SK-N-SH (cell line): ENCODE results near the gene BUD23. TPM values are rescaled to one million over a fixed set of nuclear protein-coding genes. Genes with fewer than 3 reads are reported as not detected.
A peak's percentile ranks its signal among the peaks of the same experiment; 100 is the strongest.

Experiments used
- CTCF ChIA-PET: fragments of 300-600, 350-600 bp; formaldehyde crosslinking; extraction: SDS; loops from one replicate; lab custom pipeline; 2021; lab: Yijun Ruan, JAX
- POLR2A ChIA-PET: fragments of 350-600 bp; sonication (Branson Sonifier 250); formaldehyde crosslinking; extraction: SDS; loops from one replicate; lab custom pipeline; 2020; ENCODE audit warnings: antibody characterized with exemption, inconsistent platforms; lab: Yijun Ruan, JAX
- DNase-seq: peaks from one replicate; pipeline ENCODE4 v3.0.0; 2012
- H2AFZ ChIP-seq: fragments of 200-600 bp; sonication (generic); 2 replicates; pipeline ENCODE4 v1.8.1; 2016; ENCODE audit warnings: antibody characterized with exemption, mild to moderate bottlenecking, low read depth
- H3F3A ChIP-seq: fragments of 200-600 bp; sonication (generic); replicated peaks from 2 replicates; pipeline ENCODE3; 2016; ENCODE audit warnings: antibody characterized with exemption, mild to moderate bottlenecking; ENCODE audit not compliant: insufficient read depth
- H3K27ac ChIP-seq, 2 experiments: fragments of 200-500 bp in 1 of 2; fragments of 200-600 bp in 1 of 2; sonication (Bioruptor generic) in 1 of 2; sonication (generic), shearing (Covaris generic) in 1 of 2; 2 replicates each; pipeline versions ENCODE4 v1.5.1 to v1.6.1; 2014 to 2016; ENCODE audit warnings: low read depth in 2 of 2, inconsistent platforms in 1 of 2, low read length in 1 of 2, mild to moderate bottlenecking in 1 of 2, mixed read lengths in 1 of 2
- H3K27me3 ChIP-seq: fragments of 200-600 bp; sonication (generic), shearing (Covaris generic); 2 replicates; pipeline ENCODE4 v1.6.1; 2016; ENCODE audit warnings: mixed run types; ENCODE audit not compliant: insufficient read depth
- H3K36me3 ChIP-seq, 2 experiments: fragments of 200-500 bp in 1 of 2; fragments of 200-600 bp in 1 of 2; sonication (Bioruptor generic) in 1 of 2; sonication (generic) in 1 of 2; replicated peaks in 1 of 2; 2 replicates each; pipeline versions ENCODE3 to v1.5.1; 2014 to 2016; ENCODE audit warnings: low read length in 1 of 2, mild to moderate bottlenecking in 1 of 2; ENCODE audit not compliant: insufficient read depth in 2 of 2, control insufficient read depth in 1 of 2
- H3K4me1 ChIP-seq, 2 experiments: fragments of 200-500 bp in 1 of 2; fragments of 200-600 bp in 1 of 2; sonication (Bioruptor generic) in 1 of 2; sonication (generic), shearing (Covaris generic) in 1 of 2; 2 replicates each; pipeline versions ENCODE4 v1.5.1 to v1.6.1; 2014 to 2016; ENCODE audit warnings: low read depth in 1 of 2, low read length in 1 of 2, mixed run types in 1 of 2; ENCODE audit not compliant: insufficient read depth in 2 of 2, control insufficient read depth in 1 of 2
- H3K4me2 ChIP-seq: fragments of 200-600 bp; sonication (generic), shearing (Covaris generic); 2 replicates; pipeline ENCODE4 v1.6.1; 2017; ENCODE audit warnings: mixed run types
- H3K4me3 ChIP-seq, 2 experiments: fragments of 200-500 bp in 1 of 2; fragments of 200-600 bp in 1 of 2; sonication (Bioruptor generic) in 1 of 2; sonication (generic), shearing (Covaris generic) in 1 of 2; 2 replicates each; pipeline versions ENCODE4 v1.5.1 to v1.8.1; 2014 to 2016; ENCODE audit warnings: low read depth in 2 of 2, inconsistent platforms in 1 of 2, low read length in 1 of 2, mild to moderate bottlenecking in 1 of 2, mixed read lengths in 1 of 2, moderate library complexity in 1 of 2
- H3K79me2 ChIP-seq: fragments of 200-600 bp; sonication (generic); 2 replicates; pipeline ENCODE4 v1.8.1; 2017; ENCODE audit warnings: mild to moderate bottlenecking; ENCODE audit not compliant: insufficient read depth
- H3K9ac ChIP-seq: fragments of 200-600 bp; sonication (generic); 2 replicates; pipeline ENCODE4 v1.6.1; 2017; ENCODE audit warnings: mixed run types
- H3K9me2 ChIP-seq: fragments of 200-600 bp; sonication (generic); 2 replicates; pipeline ENCODE4 v1.6.1; 2017; ENCODE audit warnings: mixed run types
- H3K9me3 ChIP-seq: fragments of 200-600 bp; sonication (generic); 2 replicates; pipeline ENCODE4 v1.6.1; 2017; ENCODE audit warnings: mixed run types, mild to moderate bottlenecking, moderate library complexity
- H4K20me1 ChIP-seq: fragments of 200-600 bp; sonication (generic); 2 replicates; pipeline ENCODE4 v1.6.1; 2017; ENCODE audit warnings: mild to moderate bottlenecking, mixed run types; ENCODE audit not compliant: insufficient read depth
- ELF1 ChIP-seq: IDR thresholded peaks from 2 replicates; pipeline ENCODE4 v1.4.0; 2012
- EP300 ChIP-seq, 2 experiments: IDR thresholded peaks; 2 replicates each; pipeline versions ENCODE4 v1.4.0 to v1.6.1; 2012; ENCODE audit warnings: borderline replicate concordance in 1 of 2, low read depth in 1 of 2, low read length in 1 of 2
- FOSL2 ChIP-seq: IDR thresholded peaks from 2 replicates; pipeline ENCODE4 v1.4.0; 2012; ENCODE audit warnings: low read depth, mild to moderate bottlenecking, moderate library complexity, borderline replicate concordance
- MEF2A ChIP-seq: IDR thresholded peaks from 2 replicates; pipeline ENCODE4 v1.4.0; 2012; ENCODE audit warnings: low read depth, borderline replicate concordance
- SIN3A ChIP-seq: IDR thresholded peaks from 2 replicates; pipeline ENCODE4 v1.6.1; 2012; ENCODE audit warnings: low read depth, mild to moderate bottlenecking, low read length, moderate library complexity, borderline replicate concordance
- TEAD4 ChIP-seq: IDR thresholded peaks from 2 replicates; pipeline ENCODE4 v1.4.0; 2012; ENCODE audit warnings: mild to moderate bottlenecking, borderline replicate concordance; ENCODE audit not compliant: insufficient read depth
- WGBS: methylation state at CpG from one replicate; pipeline ENCODE4 v1.1.6; 2017; ENCODE audit warnings: low lambda C conversion rate; 5-methylcytosine and 5-hydroxymethylcytosine counted together
- polyA plus RNA-seq, 3 experiments: library from polyadenylated mRNA; depleted of rRNA; stranded (reverse); fragments of >200 nt; gene quantifications; 2 replicates each; pipeline ENCODE4 v1.2.3, GENCODE V29; 2012
- TF ChIP-seq, protein P1 (sequence below): fragments of 200-600 bp; sonication (generic); IDR thresholded peaks from 2 replicates; pipeline ENCODE4 v1.6.1; 2017; ENCODE audit warnings: antibody characterized with exemption, mild to moderate bottlenecking, moderate library complexity
- TF ChIP-seq, protein P2 (sequence below): IDR thresholded peaks from 2 replicates; pipeline ENCODE4 v1.4.0; 2012; ENCODE audit warnings: low read depth

Gene BUD23
- polyA plus RNA-seq, 1 of the 3 experiments (the other 2 are of a cell fraction) = 206 TPM

DNA sequence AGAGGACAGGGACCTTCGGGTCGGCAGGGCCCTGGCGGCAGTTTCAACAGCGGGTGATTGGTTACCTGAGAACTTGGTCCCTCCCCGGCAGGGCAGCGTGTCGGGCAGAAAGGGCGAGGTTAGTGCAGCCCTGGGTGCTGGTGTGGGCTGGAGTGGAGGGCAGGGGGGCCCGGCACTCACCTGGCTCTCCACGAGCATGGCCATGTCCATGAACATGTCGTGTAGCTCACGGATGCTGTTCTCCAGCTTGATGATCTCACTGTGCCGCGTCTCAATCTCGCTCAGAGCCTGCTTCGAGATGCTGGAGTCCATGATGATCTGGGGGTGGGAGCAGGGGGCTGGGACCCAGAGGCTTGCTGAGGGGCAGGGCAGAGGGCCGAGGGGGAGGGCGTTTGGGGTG, 19.3 kb downstream of the BUD23 start:
- ChIA-PET POLR2A (no interaction called here), CTCF (interaction anchor here (0.7 to 8.8 kb wide), 20 partner anchors 10 to 156 kb away, joined by 3 to 70 read pairs (median 4); partner anchors contain the start of genes ABHD11, BUD23, DNAJC30 and STX1A)
- H3F3A ChIP-seq = peaks cover 58% of the 10 kb centered on the region
- H3K9ac ChIP-seq = no peak overlapping the region
- TF ChIP-seq SIN3A (no peak), EP300 (IDR thresholded peaks at IDR 0.05; ENCODE audit: borderline replicate concordance in 1 of 2, low read depth in 1 of 2, low read length in 1 of 2) (no peak), ELF1 (no peak)
- TF ChIP-seq, protein P1, sequence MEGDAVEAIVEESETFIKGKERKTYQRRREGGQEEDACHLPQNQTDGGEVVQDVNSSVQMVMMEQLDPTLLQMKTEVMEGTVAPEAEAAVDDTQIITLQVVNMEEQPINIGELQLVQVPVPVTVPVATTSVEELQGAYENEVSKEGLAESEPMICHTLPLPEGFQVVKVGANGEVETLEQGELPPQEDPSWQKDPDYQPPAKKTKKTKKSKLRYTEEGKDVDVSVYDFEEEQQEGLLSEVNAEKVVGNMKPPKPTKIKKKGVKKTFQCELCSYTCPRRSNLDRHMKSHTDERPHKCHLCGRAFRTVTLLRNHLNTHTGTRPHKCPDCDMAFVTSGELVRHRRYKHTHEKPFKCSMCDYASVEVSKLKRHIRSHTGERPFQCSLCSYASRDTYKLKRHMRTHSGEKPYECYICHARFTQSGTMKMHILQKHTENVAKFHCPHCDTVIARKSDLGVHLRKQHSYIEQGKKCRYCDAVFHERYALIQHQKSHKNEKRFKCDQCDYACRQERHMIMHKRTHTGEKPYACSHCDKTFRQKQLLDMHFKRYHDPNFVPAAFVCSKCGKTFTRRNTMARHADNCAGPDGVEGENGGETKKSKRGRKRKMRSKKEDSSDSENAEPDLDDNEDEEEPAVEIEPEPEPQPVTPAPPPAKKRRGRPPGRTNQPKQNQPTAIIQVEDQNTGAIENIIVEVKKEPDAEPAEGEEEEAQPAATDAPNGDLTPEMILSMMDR = no peak
- TF ChIP-seq, all 33 proteins: peak for 0
- no peaks in the 10 kb centered on the region for H3K27me3 ChIP-seq
- peaks cover 26% of the 10 kb centered on the region; the same call in 1 of the 2 replicates for H3K79me2 ChIP-seq
- peaks cover 34 to 48% of the 10 kb centered on the region in 2 experiments for H3K36me3 ChIP-seq
- H3K4me3 ChIP-seq = no peak overlapping the region
- H3K4me2 ChIP-seq = no peak overlapping the region
- DNase-seq = peak; percentile 36
- no peaks in the 10 kb centered on the region for H3K9me3 ChIP-seq
- H4K20me1 ChIP-seq = peaks cover 27% of the 10 kb centered on the region; the same call in 1 of the 2 replicates
- 93% methylated on average over 16 of the region's 18 CpGs for WGBS
- no peak overlapping the region for H2AFZ ChIP-seq
- no peak overlapping the region for H3K27ac ChIP-seq
- H3K4me1 ChIP-seq = peaks cover 0 to 36% of the 10 kb centered on the region in 2 experiments; a peak in 3 of 4 replicates
- no peaks in the 10 kb centered on the region for H3K9me2 ChIP-seq

DNA sequence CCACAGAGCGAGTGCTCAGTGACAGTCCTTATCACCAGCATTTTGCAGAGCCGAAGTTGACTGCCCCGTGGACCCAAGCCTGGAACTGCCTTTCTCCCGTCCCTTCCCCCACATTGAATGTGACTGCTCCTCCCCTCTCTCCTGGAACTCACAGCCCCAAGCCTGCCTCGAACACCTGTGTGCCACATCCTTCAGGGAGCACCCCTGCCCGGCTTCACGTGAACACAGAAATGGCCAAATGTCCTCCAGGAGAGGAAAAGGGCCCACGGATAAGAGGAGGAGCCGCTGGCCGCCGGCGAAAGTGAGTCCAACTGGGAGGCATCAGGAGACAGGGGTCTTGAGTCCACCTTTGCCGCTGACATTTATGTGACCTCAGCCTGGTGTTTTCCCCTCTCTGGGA, 19.8 kb downstream of the BUD23 start:
- Histone ChIP-seq H3K9ac (no peak overlapping the region), H3K27ac (no peak overlapping the region; a peak in 1 of 4 replicates), H3K4me3 (no peak overlapping the region), H3K9me2 (no peaks in the 10 kb centered on the region), H4K20me1 (peaks cover 28% of the 10 kb centered on the region; the same call in 1 of the 2 replicates), H3K4me2 (no peak overlapping the region), H3K27me3 (no peaks in the 10 kb centered on the region), H3K79me2 (peaks cover 31% of the 10 kb centered on the region; the same call in 1 of the 2 replicates), H3K36me3 (peaks cover 37 to 46% of the 10 kb centered on the region in 2 experiments), H3F3A (peaks cover 58% of the 10 kb centered on the region), H2AFZ (no peak overlapping the region), H3K9me3 (no peaks in the 10 kb centered on the region), H3K4me1 (peaks cover 0 to 42% of the 10 kb centered on the region in 2 experiments; a peak in 3 of 4 replicates)
- ChIA-PET POLR2A (interaction anchor here (0.9 kb wide), 1 partner anchor 11 kb away, joined by 3 read pairs; no protein-coding TSS in a partner anchor), CTCF (interaction anchor here (0.9 to 8.8 kb wide), 7 partner anchors 16 to 97 kb away, joined by 3 to 70 read pairs (median 4); partner anchors contain the start of gene STX1A)
- TF ChIP-seq, protein P2, sequence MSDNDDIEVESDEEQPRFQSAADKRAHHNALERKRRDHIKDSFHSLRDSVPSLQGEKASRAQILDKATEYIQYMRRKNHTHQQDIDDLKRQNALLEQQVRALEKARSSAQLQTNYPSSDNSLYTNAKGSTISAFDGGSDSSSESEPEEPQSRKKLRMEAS = no peak
- TF ChIP-seq FOSL2 (no peak), TEAD4 (no peak), MEF2A (no peak)
- 89% methylated on average over 13 of the region's 13 CpGs for WGBS
- peak; percentile 28 for DNase-seq
